K562 (cell line): ENCODE data around the gene VPS4B. TPM values are rescaled to one million over a fixed set of nuclear protein-coding genes. Genes with fewer than 3 reads are reported as not detected.

Experiments used
- ADNP ChIP-seq: fragments of 200-800 bp; sonication (Bioruptor generic); IDR thresholded peaks from 2 replicates; pipeline ENCODE4 v1.6.1; 2016; ENCODE audit warnings: missing genetic modification characterization, missing compliant biosample characterization
- AFF1 ChIP-seq, 2 experiments: fragments of 450-650 bp; IDR thresholded peaks; 2 replicates each; pipeline ENCODE4 v1.6.1; 2018; ENCODE audit warnings: mild to moderate bottlenecking in 2 of 2, low read depth in 1 of 2; ENCODE audit not compliant: partially characterized antibody in 2 of 2
- ATF1 ChIP-seq, 2 experiments: fragments of 450-650 bp in 1 of 2; IDR thresholded peaks; 2 replicates each; pipeline ENCODE4 v1.6.1; 2016; ENCODE audit warnings: missing compliant biosample characterization in 1 of 2, missing genetic modification characterization in 1 of 2
- CHD2 ChIP-seq: IDR thresholded peaks from 2 replicates; pipeline ENCODE4 v1.6.1; 2011; ENCODE audit warnings: low read depth, low read length
- EP400 ChIP-seq: fragments of 450-650 bp; IDR thresholded peaks from 2 replicates; pipeline ENCODE4 v1.6.1; 2017; ENCODE audit warnings: antibody characterized with exemption, mild to moderate bottlenecking, moderate library complexity
- HDAC1 ChIP-seq, 2 experiments: fragments of 450-650 bp; IDR thresholded peaks; 2 replicates each; pipeline ENCODE4 v1.6.1; 2016 to 2017; ENCODE audit warnings: inconsistent platforms in 1 of 2, mild to moderate bottlenecking in 1 of 2, moderate library complexity in 1 of 2
- HMGXB4 ChIP-seq: sonication (generic); formaldehyde crosslinking; IDR thresholded peaks from 2 replicates; pipeline ENCODE4 v1.8.1; 2023; ENCODE audit warnings: mild to moderate bottlenecking, missing genetic modification reagents
- MEIS2 ChIP-seq: fragments of 450-650 bp; IDR thresholded peaks from 2 replicates; pipeline ENCODE4 v1.6.1; 2014; ENCODE audit warnings: mild to moderate bottlenecking; ENCODE audit not compliant: partially characterized antibody
- NCOA4 ChIP-seq: fragments of 450-650 bp; IDR thresholded peaks from 2 replicates; pipeline ENCODE4 v1.6.1; 2018; ENCODE audit warnings: mild to moderate bottlenecking; ENCODE audit not compliant: partially characterized antibody
- PKNOX1 ChIP-seq: fragments of 450-650 bp; IDR thresholded peaks from 2 replicates; pipeline ENCODE4 v1.6.1; 2016
- PRMT5 ChIP-seq: sonication (generic); formaldehyde crosslinking; IDR thresholded peaks from 2 replicates; pipeline ENCODE4 v1.5.0; 2020; ENCODE audit warnings: missing genetic modification reagents
- RBFOX2 ChIP-seq: fragments of 200-400 bp; formaldehyde crosslinking; IDR thresholded peaks from 2 replicates; pipeline ENCODE4 v1.6.1; 2017; ENCODE audit warnings: low read depth, mild to moderate bottlenecking, low read length, moderate library complexity
- TAF1 ChIP-seq: IDR thresholded peaks from 2 replicates; pipeline ENCODE4 v1.6.1; 2011; ENCODE audit warnings: mild to moderate bottlenecking, low read length, moderate library complexity; ENCODE audit not compliant: insufficient read depth, control insufficient read depth, severe bottlenecking; ENCODE audit errors: extremely low read depth
- ZBTB7A ChIP-seq: IDR thresholded peaks from 2 replicates; pipeline ENCODE4 v1.6.1; 2011; ENCODE audit warnings: low read depth, mild to moderate bottlenecking, low read length, moderate library complexity, borderline replicate concordance; ENCODE audit not compliant: control insufficient read depth
- ZNF311 ChIP-seq: fragments of 250-450 bp; sonication (Bioruptor Pico); IDR thresholded peaks from 2 replicates; pipeline ENCODE4 v1.4.0; 2020; ENCODE audit warnings: mild to moderate bottlenecking, moderate library complexity
- ZNF431 ChIP-seq: sonication (generic); formaldehyde crosslinking; IDR thresholded peaks from 2 replicates; pipeline ENCODE4 v1.8.0; 2022; ENCODE audit warnings: mild to moderate bottlenecking, missing genetic modification reagents
- polyA plus RNA-seq, 8 experiments: library from polyadenylated mRNA; depleted of rRNA in 4 of 8; stranded (reverse) in 5 of 8; unstranded in 3 of 8; fragments of >200 nt; fragmentation: Nextera tagmentation in 2 of 8; fragmentation: Illumina TruSeq in 1 of 8; extraction: Ambion mirVana in 2 of 8; extraction: Trizol in 1 of 8; gene quantifications; 2 replicates each; pipeline versions ENCODE4 v1.2.1 to v1.2.3, GENCODE V29; 2011 to 2014; ENCODE audit warnings: inconsistent platforms in 1 of 8, missing spikeins in 1 of 8
- total RNA-seq, 7 experiments: library from RNA; depleted of rRNA in 6 of 7; stranded (reverse); fragments of >200 nt in 6 of 7; fragmentation: Illumina TruSeq in 2 of 7; extraction: Trizol in 2 of 7; gene quantifications; 2 replicates each; pipeline versions ENCODE4 v1.2.1 to v1.2.3, GENCODE V29; 2011 to 2021; ENCODE audit warnings: low replicate concordance in 1 of 7
- TF ChIP-seq, protein P1 (sequence below): fragments of 250-450 bp; sonication (Bioruptor Pico); IDR thresholded peaks from 2 replicates; pipeline ENCODE4 v1.8.0; 2022; ENCODE audit warnings: moderate library complexity, mild to moderate bottlenecking, inconsistent platforms
- TF ChIP-seq, protein P2 (sequence below): fragments of 450-650 bp; formaldehyde crosslinking; IDR thresholded peaks from 2 replicates; pipeline ENCODE4 v1.4.0; 2020; ENCODE audit warnings: mild to moderate bottlenecking, moderate library complexity
- TF ChIP-seq, protein P3 (sequence below): sonication (generic); formaldehyde crosslinking; IDR thresholded peaks from 2 replicates; pipeline ENCODE4 v1.5.0; 2020; ENCODE audit warnings: missing genetic modification reagents

Gene VPS4B
- total and polyA plus RNA-seq, 9 of the 15 experiments (the other 6 are each of a cell fraction or from before 2014, with no cell fraction given): 7.3 to 16.4 (median 10.4) TPM

DNA sequence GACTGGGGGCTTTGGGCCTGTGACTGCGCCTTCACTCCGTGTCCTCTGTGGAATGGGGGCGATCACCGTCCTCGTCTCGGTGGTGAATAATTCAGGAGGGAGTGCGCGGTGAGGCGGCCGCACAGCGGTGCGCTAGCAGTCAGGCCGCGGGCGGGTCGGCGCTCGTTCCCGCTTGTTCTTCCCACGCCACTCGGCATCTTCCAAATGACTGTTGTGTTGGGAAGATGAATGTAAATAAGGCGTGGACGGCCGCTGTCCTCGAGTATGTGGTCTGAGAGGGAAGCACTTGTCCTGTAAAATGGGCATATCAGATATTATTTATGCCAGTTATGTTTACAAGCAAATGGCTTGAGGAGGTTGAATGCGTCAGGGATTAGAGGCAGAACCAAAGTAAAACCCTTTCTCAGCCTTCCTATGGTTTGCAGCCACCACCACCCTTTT is 608 bp upstream of the VPS4B start (continued):
- TF ChIP-seq PRMT5 (CRISPR knock-in tag) (no peak), CHD2 (no peak), PKNOX1 (no peak), ZNF431 (no peak), TAF1 (peak; percentile 4), NCOA4 (no peak), HDAC1 (IDR thresholded peaks at IDR 0.05) (no peak), ADNP (no peak), RBFOX2 (peak; percentile 82), HMGXB4 (CRISPR knock-in tag) (no peak), ZNF311 (CRISPR knock-in tag) (no peak), EP400 (0 out of 2 replicates have a peak, but pooled peaks have one; percentile 21), MEIS2 (no peak), ATF1 (CRISPR knock-in tag; IDR thresholded peaks at IDR 0.05) (no peak), ATF1 (tag; IDR thresholded peaks at IDR 0.05) (no peak), ZBTB7A (no peak), AFF1 (IDR thresholded peaks at IDR 0.05; ENCODE audit: low read depth in 1 of 2, partially characterized antibody in 2 of 2) (no peak)
- TF ChIP-seq, protein P1, sequence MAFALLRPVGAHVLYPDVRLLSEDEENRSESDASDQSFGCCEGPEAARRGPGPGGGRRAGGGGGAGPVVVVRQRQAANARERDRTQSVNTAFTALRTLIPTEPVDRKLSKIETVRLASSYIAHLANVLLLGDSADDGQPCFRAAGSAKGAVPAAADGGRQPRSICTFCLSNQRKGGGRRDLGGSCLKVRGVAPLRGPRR (CRISPR knock-in tag): no peak
- TF ChIP-seq, protein P2, sequence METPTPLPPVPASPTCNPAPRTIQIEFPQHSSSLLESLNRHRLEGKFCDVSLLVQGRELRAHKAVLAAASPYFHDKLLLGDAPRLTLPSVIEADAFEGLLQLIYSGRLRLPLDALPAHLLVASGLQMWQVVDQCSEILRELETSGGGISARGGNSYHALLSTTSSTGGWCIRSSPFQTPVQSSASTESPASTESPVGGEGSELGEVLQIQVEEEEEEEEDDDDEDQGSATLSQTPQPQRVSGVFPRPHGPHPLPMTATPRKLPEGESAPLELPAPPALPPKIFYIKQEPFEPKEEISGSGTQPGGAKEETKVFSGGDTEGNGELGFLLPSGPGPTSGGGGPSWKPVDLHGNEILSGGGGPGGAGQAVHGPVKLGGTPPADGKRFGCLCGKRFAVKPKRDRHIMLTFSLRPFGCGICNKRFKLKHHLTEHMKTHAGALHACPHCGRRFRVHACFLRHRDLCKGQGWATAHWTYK: no peak
- TF ChIP-seq, protein P3, sequence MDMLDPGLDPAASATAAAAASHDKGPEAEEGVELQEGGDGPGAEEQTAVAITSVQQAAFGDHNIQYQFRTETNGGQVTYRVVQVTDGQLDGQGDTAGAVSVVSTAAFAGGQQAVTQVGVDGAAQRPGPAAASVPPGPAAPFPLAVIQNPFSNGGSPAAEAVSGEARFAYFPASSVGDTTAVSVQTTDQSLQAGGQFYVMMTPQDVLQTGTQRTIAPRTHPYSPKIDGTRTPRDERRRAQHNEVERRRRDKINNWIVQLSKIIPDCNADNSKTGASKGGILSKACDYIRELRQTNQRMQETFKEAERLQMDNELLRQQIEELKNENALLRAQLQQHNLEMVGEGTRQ: no peak
